GM21390 (cell line): ENCODE data around the gene NKX1-1.

Experiments used
- ATAC-seq: cut with Tn5 transposase; IDR thresholded peaks from one replicate; pipeline ENCODE4 v1.9.1; 2021; ENCODE audit not compliant: unreplicated experiment

Gene NKX1-1

GRCh38 chr4:1417522-1418390, 11.5 kb upstream of the NKX1-1 start:
- no peak for ATAC-seq

GRCh38 chr4:1416948-1417260, 10.7 kb upstream of the NKX1-1 start:
- no peak for ATAC-seq

- ATAC-seq: no peak
Measured at GRCh38 chr4:1416051-1416947, 10.1 kb upstream of the NKX1-1 start.

- no peak for ATAC-seq
Measured at GRCh38 chr4:1415681-1415981, 9.4 kb upstream of the NKX1-1 start.

GRCh38 chr4:1414831-1415680, 8.8 kb upstream of the NKX1-1 start:
- no peak for ATAC-seq

- ATAC-seq: no peak
Measured at GRCh38 chr4:1413687-1414479, 7.6 kb upstream of the NKX1-1 start.

GRCh38 chr4:1413204-1413663, 7.0 kb upstream of the NKX1-1 start:
- no peak for ATAC-seq

- ATAC-seq: no peak
Measured at GRCh38 chr4:1412376-1413203, 6.3 kb upstream of the NKX1-1 start.

GRCh38 chr4:1411436-1412375, 5.5 kb upstream of the NKX1-1 start:
- ATAC-seq: no peak

GRCh38 chr4:1410491-1411325, 4.5 kb upstream of the NKX1-1 start:
- no peak for ATAC-seq

GRCh38 chr4:1409491-1410425, 3.5 kb upstream of the NKX1-1 start:
- ATAC-seq: no peak

GRCh38 chr4:1409079-1409478, 2.8 kb upstream of the NKX1-1 start:
- no peak for ATAC-seq

GRCh38 chr4:1408418-1408817, 2.2 kb upstream of the NKX1-1 start:
- ATAC-seq: no peak

- ATAC-seq: no peak
Measured at GRCh38 chr4:1407657-1408333, 1.6 kb upstream of the NKX1-1 start.

GRCh38 chr4:1406981-1407656, 877 bp upstream of the NKX1-1 start:
- no peak for ATAC-seq
